NOMO-1 (cell line): ENCODE measurements around the gene CKLF.
"Not testable (repeated sequence)": the region's sequence is repeated elsewhere in the genome, so short reads cannot be mapped to it uniquely, and the experiment has no call there.

ENCODE experiments used
- DNase-seq, 2 experiments: peaks; one replicate each; lab custom pipeline; 2025; ENCODE audit not compliant: unreplicated experiment in 2 of 2; lab: John Stamatoyannopoulos, UW

CKLF gene

DNA sequence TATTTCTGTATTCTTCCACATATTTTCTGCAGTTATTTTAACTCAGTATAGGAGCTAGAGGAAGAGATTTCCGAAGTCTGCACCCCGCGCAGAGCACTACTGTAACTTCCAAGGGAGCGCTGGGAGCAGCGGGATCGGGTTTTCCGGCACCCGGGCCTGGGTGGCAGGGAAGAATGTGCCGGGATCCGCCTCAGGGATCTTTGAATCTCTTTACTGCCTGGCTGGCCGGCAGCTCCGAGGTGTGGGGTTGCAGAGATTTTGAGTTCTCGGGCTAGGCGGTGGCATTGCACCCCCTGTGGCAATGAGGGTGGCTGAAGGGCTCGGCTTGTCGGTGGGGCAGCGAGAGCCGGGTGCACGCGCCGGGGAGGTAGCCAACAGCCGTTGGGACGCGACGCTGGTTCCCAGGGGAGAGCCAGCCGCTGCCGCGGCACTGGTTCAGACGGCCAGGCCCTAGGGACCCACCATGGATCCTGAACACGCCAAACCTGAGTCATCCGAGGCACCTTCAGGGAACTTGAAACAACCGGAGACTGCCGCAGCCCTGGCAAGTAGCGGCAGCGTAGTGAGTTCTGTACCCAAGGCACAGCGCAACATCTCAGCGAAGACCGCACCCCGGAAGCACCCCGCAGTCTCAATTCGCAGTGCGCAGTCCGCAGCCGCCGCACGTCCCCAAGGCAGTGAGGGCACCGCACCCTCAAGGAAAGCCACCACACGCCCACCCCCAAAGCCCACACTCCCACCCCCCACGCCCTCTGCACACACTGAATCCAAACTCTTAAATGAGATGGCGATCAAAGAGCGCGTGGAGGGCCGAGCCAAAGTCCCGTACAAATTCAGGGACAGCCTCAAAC, 13.9 kb downstream of the CKLF start, which contains the start of gene CMTM1:
CMTM1 (plus strand) TSS at position 389 of the 851 bp plus-strand sequence; CDS start at position 464, 75 bp downstream.
- no peak for DNase-seq

DNA sequence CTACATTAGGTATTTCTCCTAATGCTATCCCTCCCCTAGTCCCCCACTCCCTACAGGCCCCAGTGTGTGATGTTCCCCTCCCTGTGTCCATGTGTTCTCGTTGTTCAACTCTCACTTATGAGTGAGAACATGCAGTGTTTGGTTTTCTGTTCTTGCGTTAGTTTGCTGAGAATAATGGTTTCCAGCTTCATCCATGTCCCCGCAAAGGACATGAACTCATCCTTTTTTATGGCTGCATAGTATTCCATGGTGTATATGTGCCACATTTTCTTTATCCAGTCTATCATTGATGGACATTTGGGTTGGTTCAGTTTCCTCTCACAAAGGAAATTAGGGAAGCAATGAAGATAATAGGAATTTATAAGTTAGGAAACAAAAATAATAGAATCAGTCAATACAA, 14.9 kb downstream of the CKLF start:
- not testable (repeated sequence) for DNase-seq

DNA sequence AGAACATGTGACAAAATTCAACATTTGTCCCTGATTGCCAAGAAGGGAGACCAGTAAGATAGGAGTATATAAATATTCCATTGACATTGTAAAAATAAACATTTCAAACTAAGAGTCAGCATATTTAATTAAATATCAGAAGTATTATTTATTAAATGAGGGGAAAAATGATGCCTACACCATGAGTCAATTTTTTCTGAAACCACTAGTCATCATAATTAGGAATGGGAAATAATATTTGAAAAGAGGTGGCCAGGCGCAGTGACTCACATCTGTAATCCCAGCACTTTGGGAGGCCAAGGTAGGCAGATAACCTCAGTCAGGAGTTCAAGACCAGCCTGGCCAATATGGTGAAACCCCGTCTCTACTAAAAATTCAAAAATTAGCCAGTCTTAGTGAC, 16.0 kb downstream of the CKLF start:
- no peak for DNase-seq

DNA sequence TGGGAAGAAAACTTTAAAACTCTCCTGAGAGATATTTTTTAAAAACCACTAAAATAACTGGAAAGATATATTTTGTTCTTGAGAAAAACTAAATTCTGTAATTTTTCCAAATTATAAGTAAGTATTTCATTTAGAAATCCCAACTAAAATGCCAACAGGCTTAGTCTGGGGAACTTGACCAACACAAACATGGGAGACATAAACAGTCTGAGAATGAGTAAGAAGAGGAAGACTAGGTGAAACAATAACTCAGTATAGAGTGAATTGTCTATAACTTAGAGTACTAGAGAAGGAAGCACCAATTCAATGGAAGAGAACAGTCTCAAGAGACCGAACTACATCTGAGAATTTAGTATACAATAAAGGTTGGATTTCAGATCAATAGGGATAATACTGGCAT, 16.8 kb downstream of the CKLF start:
- no peak for DNase-seq

DNA sequence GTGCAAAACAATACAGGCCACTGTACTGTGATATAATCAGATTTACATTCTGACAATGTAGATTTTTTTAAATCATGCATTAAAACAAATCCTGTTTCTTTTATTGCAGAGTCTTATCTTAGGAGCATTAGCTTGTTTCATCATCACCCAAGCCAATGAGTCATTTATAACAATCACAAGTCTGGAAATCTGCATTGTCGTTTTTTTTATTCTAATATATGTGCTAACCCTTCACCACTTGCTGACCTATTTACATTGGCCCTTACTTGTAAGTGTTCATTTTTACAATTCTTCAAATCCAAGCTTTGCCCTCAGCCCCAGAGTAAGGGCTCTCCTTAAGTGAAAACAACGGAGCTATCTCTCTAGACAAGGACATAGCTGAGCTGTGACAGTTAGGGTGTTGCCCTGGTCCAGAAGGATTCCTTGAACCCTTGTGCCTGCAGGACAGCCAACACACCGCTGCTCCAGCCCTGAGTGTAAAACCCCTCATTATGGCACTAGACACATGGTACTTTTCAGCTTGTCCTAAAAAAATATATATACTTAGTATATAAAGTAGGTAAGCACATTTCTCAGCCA, 17.5 kb downstream of the CKLF start:
- no peak for DNase-seq

DNA sequence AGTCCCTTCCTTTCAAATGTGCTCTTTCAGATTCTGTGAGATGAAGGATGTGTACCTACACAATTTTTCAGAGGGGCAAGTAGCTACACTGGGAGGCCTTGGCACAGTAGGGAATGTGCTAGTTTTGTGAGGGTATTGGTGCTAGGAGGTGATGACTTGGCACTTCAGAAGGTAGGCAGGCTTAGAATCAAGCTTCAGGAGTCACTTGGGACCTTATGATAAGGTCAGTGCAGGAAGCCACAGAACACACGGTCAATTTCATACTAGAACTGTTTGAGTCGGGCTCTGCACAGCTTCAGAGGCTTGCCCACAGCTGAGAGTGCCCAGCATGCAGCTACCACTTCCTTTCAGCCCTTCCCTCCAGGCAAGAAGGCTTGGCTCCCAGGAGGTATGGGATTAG, 20.0 kb downstream of the CKLF start:
- no peak for DNase-seq

DNA sequence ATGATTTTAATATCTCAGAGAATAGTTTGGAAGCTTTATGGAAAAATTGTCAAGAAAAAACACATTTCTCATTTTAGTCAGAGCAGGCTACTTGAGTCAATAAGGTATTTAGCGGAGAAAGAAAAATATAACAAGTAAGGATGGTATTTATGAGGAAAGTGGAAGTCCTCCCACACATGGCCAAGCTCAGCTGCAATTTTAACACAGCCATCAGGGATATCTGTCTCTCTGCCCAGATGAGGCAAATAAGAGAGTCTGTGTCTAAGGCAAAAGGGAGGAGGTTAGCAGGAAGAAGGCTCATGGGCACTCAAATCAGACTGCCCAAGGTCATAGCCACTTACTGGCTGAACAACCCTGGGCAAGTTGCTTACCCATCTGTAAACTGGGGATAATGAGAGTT, 21.7 kb downstream of the CKLF start:
- DNase-seq = no peak

DNA sequence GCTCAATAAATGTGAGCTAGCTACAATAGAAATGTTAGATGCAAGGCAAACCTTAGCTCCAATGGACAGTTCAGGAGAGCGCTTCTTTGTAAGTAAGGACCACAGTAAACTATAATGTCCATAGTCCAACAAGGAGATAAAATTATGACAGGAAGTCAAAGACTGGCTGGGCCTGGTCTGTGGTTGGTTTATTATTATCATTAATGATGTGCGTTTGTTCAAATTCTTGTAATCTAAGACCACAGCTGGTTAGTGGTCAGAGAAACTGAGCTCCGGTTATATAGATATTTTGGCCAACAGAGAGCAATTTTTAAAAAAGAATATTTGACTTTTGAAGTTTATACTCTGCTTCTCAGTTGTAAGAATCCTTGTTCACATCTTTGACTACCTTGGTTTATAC, 22.2 kb downstream of the CKLF start:
- DNase-seq = no peak

DNA sequence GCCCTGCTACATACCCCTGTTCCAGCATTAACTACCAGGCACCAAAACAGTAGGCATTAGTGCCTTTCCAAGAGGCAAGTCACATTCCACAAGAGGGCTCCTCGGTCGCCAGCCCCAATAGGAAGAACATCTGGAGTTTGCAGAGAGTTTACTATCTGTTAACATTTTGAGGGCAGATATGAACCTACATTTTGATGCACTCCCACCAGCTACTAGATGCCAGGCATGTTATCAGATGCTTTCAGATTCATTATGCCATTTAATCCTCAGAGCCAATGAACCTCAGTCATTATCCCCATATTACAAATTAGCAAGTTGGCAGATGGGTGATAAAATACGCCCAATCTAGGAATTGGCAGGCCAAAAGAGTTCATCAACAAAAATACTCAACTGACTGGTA, 22.7 kb downstream of the CKLF start:
- no peak for DNase-seq

DNA sequence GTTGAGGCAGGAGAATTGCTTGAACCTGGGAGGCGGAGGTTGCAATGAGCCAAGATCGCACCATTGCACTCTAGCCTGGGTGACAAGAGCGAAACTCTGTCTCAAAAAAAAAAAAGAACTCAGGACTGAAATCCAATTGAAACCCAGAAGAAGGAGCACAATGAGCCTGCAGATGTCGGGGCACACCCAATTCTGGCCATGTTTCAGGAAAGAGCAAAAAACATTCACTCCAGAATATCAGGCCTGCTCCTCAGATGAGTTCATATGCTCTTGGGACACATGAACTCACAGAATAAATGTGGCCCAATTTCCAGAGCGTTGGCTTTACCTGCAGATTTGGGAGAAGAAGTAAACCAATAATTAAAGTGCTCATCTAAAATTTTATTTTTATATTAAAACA, 23.9 kb downstream of the CKLF start:
- no peak for DNase-seq

DNA sequence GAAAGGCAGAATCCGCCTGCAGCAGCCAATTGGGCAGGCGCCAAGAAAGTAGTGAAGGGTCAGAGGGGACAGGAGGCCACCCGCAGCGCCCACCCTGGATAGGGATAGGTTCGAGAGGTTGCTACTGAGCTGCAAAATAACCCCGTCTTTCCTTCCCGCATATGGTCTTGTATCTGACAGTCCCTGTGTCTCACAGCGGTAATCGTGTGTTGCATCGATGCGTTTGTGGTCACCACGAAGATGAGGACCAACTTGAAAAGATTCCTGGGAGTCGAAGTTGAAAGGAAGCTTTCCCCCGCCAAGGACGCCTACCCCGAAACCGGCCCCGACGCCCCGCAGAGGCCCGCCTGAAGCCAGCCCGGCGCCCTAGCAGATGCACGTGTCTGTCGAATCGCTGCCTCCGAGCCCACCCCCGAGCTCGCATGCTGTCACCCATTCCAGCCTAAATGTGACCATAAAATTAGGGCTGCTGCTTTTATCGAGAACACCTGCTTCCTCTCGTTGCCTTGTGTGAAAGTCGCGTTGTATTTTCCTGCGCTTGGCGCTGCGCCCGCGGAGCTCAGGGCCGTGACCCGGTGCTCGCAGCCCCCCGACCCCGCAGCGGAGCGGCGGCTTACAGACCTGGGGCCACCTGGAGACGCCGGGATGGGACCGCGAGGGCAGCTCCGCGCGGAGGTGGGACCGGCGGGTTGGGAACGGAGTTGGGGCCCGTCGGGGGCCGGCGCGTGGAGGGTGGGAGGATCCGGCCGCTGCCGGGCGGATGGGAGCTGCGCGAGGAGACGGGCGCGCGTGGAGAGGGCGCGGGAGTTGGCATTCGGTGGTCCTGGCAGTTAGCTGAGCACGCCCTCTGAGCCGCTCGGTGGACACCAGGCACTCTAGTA, 26.5 kb downstream of the CKLF start, which contains the start of gene CMTM2:
CMTM2 (plus strand) TSS at position 813 of the 881 bp plus-strand sequence. CDS start 145 bp downstream, outside the sequence.
- no peak for DNase-seq

DNA sequence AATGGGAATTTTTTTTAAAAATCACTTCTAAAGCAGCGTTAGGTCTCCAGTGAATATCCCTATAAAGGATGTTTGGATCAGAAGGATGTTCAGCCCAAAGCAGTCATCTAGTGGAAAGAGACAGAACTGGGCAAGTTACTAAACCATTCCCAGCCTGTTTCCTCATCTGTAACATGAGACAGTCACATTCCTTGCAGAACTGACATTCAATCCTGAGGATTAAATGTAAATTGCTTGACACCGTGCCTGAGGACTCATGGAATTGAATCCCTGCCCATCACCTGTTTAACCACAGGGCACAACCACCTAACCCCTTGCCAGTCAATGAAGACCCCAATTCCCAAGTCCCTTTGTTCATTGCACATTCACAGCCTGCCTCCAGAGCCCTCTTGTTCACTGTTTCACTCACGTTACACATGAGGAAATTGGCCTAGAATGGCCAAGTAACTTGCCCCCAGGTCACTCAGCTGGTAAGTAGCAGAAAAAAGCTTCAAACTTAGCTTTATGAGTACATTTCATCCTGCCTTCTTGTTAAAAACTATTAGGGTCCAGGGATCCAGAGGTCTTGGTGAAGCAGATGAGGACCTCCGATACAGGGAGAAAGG, 28.3 kb downstream of the CKLF start:
- DNase-seq = no peak

DNA sequence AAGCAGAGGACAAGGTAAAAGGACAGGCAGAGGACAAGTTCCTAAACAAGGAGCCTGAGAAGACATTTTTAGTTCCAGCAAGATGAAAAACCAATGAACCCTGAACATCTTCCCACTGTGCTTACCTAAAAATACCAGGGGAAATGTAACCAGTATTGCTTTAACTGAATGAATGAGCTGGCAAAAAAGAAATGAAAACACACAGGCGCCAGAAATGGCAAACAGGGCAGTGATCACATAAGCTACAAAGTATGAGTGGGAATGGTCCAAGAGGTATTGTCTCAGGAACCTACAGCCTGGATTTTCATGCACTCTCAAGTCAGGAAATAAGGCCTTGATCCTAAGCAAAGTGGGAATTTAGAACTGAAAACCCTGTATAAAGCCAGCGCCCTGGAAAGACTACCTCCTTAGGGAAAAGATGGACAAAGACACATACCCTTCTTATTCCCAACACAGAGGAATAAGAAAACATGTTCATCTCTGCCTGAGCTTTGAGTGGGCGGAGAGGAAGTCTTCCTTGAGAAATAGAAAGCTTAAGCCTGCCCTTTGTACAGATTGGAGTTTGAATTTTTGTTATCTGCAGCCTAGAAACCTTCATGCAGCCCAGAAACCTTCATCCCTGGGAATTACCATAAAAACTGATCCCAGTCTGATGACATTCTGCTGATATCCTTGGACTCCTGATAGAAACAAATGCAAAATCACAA, 29.0 kb downstream of the CKLF start:
- no peak for DNase-seq

DNA sequence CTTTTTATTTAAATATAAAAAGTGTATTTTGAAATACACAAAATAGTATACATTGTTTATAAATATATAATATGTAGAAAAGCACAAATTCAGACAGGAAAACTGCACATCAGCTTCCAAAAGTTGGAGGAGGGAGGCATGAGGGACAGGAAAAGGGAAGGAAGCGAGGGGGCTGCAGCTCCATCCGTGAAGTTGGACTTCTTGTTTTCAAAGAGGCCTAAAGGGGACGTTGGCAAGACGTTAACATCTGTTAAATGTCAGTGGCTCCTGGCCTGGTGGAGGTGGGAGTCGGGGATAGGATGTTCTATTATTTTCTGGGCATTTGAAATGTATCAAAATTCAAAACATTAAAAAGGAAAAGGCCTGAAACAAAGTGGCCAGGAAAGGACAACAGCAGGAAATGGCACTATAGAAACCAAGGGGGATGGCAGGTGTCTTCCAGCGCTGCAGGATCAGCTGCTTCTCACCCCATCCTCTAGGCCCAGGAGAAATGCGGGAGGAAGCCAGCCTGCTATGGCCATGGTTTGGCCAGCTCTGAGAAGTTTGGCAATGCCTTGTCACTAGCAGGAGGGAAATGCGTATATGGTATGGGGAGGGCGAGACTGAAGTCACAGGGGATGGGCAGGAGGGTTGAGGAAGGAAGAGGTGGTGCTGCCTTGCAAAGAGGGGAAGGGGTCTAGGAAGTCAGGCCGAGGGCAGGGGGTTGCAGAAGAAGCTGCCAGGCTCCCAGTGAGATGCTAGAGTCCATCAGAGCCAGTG, 33.3 kb downstream of the CKLF start:
- DNase-seq = peak; percentile 12 to 23

DNA sequence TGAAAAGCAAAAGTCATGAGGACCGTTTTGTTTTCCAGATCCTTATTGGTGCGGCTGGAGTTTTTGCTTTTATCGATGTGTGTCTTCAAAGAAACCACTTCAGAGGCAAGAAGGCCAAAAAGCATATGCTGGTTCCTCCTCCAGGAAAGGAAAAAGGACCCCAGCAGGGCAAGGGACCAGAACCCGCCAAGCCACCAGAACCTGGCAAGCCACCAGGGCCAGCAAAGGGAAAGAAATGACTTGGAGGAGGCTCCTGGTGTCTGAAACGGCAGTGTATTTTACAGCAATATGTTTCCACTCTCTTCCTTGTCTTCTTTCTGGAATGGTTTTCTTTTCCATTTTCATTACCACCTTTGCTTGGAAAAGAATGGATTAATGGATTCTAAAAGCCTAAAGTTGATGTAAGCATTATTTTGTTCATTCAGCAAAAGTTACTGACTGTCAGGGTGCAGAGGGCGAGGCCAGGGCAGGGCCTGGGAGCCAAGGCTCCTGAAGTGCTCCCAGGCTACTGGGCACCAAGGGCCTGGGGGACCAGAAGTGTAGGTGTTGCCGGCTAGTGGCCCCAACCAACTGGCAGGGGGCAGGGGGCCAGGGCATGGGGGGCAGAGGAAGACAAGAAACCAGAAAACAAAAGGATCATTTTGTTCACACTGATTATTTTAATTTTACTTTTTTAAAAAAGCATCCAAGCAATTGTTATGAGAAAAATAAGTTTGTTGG, 35.7 kb downstream of the CKLF start:
- DNase-seq = no peak

DNA sequence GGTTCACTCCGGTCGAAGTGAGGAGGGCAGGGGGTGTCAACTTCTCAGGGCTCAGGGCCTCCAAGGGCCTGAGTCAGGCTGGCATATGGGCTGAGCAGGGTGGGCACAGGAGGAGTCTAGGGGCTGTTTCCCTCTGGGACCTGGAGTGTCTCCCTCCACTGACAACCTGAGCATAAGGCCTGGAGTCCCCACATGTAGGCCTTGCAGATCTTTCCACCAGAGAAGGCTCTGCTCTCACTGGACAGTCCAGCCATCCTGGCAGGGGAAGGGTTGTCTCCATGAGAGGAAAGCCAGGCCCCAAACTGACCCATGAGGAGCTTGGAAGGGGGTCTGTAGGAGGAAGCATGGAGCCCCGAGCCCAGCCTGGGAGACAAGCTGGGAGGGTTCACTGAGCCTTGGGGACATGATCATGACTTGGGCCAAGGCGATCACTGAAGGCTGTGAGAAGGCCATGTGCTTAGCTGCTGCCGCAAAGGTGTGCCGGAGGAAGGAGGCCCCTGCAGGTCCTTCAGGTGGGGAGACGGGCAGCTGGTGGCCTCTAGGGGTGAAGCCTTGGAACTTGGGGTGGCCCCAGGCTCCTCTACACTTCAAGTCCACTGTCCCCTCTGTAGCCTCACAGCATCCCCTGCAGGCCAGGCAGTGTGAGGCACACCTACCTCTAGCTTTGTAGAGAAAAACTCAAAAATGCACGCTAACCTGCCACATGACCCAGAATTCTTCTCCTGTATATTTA, 36.8 kb downstream of the CKLF start:
- DNase-seq = peak; percentile 13 to 32

DNA sequence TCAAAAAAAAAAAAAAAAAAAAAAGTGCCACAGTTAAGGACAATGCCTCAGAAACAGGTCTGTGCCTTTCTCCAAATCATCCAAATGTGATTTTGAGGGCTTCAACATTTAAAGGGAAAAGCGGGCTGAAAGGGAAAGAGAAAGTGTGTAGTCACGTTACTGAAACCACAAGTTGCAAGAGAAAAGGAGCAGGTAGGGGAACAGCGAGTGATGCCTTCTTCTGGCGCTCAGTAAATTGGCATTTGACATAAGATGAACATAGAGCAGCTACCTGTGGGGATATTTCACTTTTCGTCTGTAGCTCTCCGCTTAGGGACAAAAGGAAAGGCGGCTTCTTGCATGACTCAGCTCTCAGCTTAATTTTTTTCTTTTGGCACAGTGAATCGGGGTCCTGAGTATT, 37.9 kb downstream of the CKLF start:
- DNase-seq = peak in 1 of 2 experiments; percentile 32

DNA sequence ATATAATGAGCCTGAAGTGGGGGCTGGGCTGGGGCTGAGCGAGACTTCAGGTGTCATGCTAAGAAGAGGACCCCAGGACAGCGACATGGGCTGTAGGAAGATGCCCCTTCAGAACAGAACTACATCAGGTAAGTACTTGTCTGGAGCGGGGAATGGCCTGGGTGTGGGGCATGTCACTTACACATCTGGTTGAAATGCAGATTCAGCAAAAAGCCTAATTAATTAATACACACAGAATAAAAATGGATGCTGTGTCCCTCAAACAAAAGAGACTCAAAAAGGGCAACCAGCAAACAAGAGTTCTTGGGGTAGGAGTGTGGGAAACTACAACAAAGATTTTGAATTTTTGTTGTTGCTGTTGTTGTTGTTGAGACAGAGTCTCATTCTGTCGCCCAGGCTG, 38.6 kb downstream of the CKLF start:
- DNase-seq = no peak
